Activated T-cell treated with anti-CD3 and anti-CD28 coated beads, Interleukin-2, amount 50 U/mL, for 72 hours (primary cell): ENCODE results near the gene ITSN1. TPM values are rescaled to one million over a fixed set of nuclear protein-coding genes. Genes with fewer than 3 reads are reported as not detected.
"Not testable (repeated sequence)": the region's sequence is repeated elsewhere in the genome, so short reads cannot be mapped to it uniquely, and the experiment has no call there.

Experiments
- ATAC-seq, 2 donors: fragments of 150-1000 bp; cut with Tn5 transposase; replicated peaks in 1 of 2; 2 replicates each; pipeline ENCODE4 v1.10.0; 2021; ENCODE audit warnings: moderate library complexity in 2 of 2, mild to moderate bottlenecking in 1 of 2
- DNase-seq, 2 donors: peaks; one replicate each; pipeline ENCODE4 v3.0.0; 2021 to 2022; ENCODE audit warnings: mixed read lengths in 1 of 2
- H3K27ac Mint-ChIP-seq: one replicate; pipeline ENCODE4 v1.8.0; 2022; ENCODE audit warnings: mild to moderate bottlenecking, moderate library complexity, mixed read lengths
- H3K27me3 Mint-ChIP-seq: one replicate; pipeline ENCODE4 v1.8.0; 2022; ENCODE audit warnings: low read depth, mixed read lengths
- H3K36me3 Mint-ChIP-seq, 2 donors: one replicate each; pipeline ENCODE4 v1.8.0; 2022; ENCODE audit warnings: mixed read lengths in 2 of 2, mild to moderate bottlenecking in 1 of 2; ENCODE audit not compliant: insufficient read depth in 2 of 2
- H3K4me1 Mint-ChIP-seq: one replicate; pipeline ENCODE4 v1.8.0; 2022; ENCODE audit warnings: low read depth, mixed read lengths
- H3K4me3 Mint-ChIP-seq, 2 donors: one replicate each; pipeline ENCODE4 v1.8.0; 2022; ENCODE audit warnings: mild to moderate bottlenecking in 2 of 2, mixed read lengths in 2 of 2, moderate library complexity in 2 of 2
- H3K9me3 Mint-ChIP-seq, 2 donors: one replicate each; pipeline ENCODE4 v1.8.0; 2022; ENCODE audit warnings: mixed read lengths in 2 of 2
- total RNA-seq, 2 donors: library from RNA; stranded (reverse); gene quantifications; one replicate each; pipeline ENCODE4 v1.2.3, GENCODE V29; 2022

Gene ITSN1
- total RNA-seq, 2 donors from 2014 or later, result 2.6 to 4.5 TPM

DNA sequence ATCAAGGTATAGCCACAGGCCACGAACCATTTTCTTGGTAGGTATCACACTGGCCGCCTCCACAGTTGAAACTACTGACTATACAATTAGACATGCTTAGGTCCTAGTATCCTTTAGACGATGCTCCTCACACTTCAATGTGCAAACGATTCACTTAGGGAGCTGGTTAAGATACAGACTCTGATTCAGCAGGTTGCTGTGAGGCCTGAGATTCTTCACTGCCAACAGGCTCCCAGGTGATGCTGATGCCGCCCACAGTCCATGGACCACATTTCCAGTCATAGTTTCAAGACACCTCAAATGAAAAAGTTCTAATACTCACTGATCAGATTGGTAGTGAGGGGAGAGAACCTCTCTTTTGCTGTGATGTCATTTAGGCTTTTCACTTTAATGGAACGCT lies 266.5 kb downstream of the ITSN1 start:
- ATAC-seq (peak; percentile 78 to 87), DNase-seq (peak; percentile 24 to 32)
- H3K27me3 Mint-ChIP-seq, result no peaks in the 10 kb centered on the region
- no peaks in the 10 kb centered on the region for H3K9me3 Mint-ChIP-seq
- H3K36me3 Mint-ChIP-seq, result peaks cover 14 to 54% of the 10 kb centered on the region in 2 donors
- peaks cover 41% of the 10 kb centered on the region for H3K4me1 Mint-ChIP-seq
- H3K27ac Mint-ChIP-seq, result no peak overlapping the region
- no peak overlapping the region for H3K4me3 Mint-ChIP-seq

DNA sequence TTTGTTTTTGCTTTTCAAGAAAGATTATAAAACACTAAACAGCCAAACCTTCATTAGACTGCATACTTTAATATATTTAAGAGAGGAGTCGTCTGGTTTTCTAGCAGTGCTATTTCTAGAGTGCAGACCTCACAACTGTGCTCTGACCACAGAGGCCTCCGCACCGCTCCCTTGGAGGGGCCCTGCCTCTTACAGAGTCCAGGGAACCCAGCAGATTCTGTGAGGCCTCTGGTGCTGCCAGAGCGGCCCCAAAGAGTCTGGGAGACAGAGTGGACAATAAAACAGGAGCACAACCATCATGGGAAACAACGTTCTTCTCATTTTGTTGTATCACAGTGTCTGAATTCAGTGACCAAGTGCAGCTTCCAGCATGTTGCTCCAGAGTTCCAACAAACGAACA lies 267.5 kb downstream of the ITSN1 start:
- Mint-ChIP-seq H3K36me3 (peaks cover 16 to 51% of the 10 kb centered on the region in 2 donors), H3K4me3 (no peak overlapping the region), H3K9me3 (no peaks in the 10 kb centered on the region), H3K4me1 (peaks cover 51% of the 10 kb centered on the region), H3K27me3 (no peaks in the 10 kb centered on the region), H3K27ac (no peak overlapping the region)
- DNase-seq (no peak), ATAC-seq (no peak)

DNA sequence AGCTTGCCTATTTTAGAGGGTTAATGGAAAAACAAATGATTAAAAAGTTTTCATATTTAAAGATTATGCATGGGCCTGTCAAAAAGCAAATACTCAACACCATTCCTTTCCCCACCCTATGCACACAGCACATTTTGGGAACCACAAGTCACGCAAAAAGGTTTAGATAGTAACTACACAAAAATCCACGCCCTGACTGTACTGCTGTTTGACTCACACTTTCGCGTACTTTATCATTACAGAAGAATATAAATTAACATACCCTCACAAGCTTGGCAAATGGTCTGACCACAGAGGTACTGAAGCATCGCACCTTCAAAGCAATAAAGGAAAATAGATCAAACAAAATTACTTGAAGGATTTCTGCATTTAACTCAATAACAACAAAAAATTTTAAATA lies 271.9 kb downstream of the ITSN1 start:
- Mint-ChIP-seq H3K4me3 (peak overlapping the region; percentile 98 to 100), H3K9me3 (no peaks in the 10 kb centered on the region), H3K27me3 (no peaks in the 10 kb centered on the region), H3K4me1 (peaks cover 60% of the 10 kb centered on the region), H3K36me3 (peaks cover 7 to 27% of the 10 kb centered on the region in 2 donors), H3K27ac (peak overlapping the region; percentile 100)
- ATAC-seq (no peak), DNase-seq (no peak)

DNA sequence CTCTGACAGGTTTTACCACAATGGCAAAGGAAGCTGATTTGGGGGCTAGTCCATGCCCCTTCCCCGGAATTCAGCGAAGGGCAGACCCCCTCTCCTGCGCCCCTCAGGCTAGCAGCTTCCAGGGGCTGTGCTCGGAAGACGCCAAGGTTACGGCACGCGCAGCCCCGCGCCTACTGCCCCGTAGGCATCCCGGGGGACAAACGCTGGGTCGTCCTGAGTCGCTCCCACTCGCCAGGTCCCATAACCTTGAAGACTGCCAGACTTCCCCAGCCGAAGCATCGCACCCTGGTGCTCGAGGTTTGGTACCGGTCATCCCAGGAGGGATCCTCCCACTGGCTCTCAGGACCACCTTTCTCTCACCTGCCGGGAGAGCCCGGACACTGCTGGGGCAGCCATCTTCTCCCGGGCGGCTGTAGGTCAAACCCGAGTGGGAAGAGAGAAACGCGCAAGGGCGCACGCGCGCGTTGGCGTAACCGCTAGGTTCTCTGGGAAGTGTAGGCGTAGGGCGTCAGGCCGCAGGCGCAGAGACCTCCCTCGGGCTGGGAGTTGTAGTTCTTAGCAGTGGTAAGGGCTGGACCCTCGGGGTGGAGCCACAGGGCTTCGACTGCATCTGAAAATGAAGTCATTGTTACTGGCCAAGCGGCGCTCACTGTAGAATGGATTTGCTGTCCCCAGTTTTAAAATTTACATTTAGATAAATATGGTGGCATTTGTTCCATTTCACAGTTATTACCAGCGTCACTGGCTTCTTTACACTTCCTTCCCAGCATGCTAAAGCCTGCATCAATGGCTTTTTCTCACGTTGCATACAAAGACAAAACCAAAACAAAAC lies 273.3 kb downstream of the ITSN1 start, which contains the start of gene ATP5PO:
ATP5PO (minus strand) TSS at position 437 of the 832 bp plus-strand sequence; CDS start at position 396, 41 bp downstream.
- Mint-ChIP-seq H3K27ac (peak within 1 kb of the TSS; percentile 100), H3K9me3 (no peaks in the 10 kb centered on the region), H3K4me1 (peaks cover 51% of the 10 kb centered on the region), H3K36me3 (peaks cover 4 to 19% of the 10 kb centered on the region in 2 donors), H3K27me3 (no peaks in the 10 kb centered on the region), H3K4me3 (peak within 1 kb of the TSS; percentile 98 to 100)
- ATAC-seq (peak; percentile 99), DNase-seq (peak; percentile 98)

DNA sequence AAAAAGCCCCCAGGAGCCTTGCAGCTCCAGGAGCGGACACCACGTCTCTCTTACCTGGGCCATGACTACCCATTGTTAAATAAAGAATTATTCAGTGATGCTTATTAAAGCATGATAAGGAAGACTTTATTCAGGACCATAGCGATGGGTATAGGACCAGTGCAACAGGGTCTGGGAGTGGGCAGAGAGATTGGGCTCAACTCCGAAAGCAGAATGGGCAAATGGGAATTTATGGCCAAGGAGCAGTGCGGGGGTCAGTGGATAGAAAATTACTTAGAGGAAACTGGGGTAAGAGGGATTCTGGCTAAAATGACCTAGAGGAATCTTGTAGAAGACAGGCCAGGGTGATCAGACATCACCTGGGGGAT lies 273.9 kb downstream of the ITSN1 start:
- no peaks in the 10 kb centered on the region for H3K27me3 Mint-ChIP-seq
- no peak for ATAC-seq
- peak overlapping the region; percentile 100 for H3K27ac Mint-ChIP-seq
- H3K36me3 Mint-ChIP-seq, result peaks cover 4 to 17% of the 10 kb centered on the region in 2 donors
- H3K4me1 Mint-ChIP-seq, result peaks cover 50% of the 10 kb centered on the region
- peak overlapping the region; percentile 98 to 100 for H3K4me3 Mint-ChIP-seq
- H3K9me3 Mint-ChIP-seq, result no peaks in the 10 kb centered on the region
- DNase-seq, result no peak

DNA sequence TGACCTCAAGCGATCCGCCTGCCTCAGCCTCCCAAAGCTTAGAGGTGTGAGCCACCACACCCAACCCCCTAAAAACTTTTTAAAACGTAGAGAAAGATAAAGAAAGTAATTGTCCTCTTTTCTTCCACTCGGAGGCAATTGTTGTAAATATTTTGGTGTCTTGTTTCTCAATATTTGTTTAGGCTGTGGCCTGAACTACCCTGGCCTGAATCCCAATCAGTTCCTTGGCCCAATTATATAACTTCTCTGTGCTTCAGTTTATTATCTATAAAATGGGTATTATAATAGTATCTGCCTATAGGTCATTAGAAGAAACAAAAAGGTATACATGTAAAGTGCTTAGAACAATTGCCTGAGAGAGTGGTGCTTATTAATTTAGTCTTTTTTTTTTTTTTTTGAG lies 275.1 kb downstream of the ITSN1 start:
- Mint-ChIP-seq H3K4me3 (no peak overlapping the region), H3K27me3 (no peaks in the 10 kb centered on the region), H3K36me3 (peaks cover 4 to 12% of the 10 kb centered on the region in 2 donors), H3K9me3 (no peaks in the 10 kb centered on the region), H3K4me1 (peaks cover 50% of the 10 kb centered on the region), H3K27ac (no peak overlapping the region)
- DNase-seq, result no peak
- no peak for ATAC-seq

DNA sequence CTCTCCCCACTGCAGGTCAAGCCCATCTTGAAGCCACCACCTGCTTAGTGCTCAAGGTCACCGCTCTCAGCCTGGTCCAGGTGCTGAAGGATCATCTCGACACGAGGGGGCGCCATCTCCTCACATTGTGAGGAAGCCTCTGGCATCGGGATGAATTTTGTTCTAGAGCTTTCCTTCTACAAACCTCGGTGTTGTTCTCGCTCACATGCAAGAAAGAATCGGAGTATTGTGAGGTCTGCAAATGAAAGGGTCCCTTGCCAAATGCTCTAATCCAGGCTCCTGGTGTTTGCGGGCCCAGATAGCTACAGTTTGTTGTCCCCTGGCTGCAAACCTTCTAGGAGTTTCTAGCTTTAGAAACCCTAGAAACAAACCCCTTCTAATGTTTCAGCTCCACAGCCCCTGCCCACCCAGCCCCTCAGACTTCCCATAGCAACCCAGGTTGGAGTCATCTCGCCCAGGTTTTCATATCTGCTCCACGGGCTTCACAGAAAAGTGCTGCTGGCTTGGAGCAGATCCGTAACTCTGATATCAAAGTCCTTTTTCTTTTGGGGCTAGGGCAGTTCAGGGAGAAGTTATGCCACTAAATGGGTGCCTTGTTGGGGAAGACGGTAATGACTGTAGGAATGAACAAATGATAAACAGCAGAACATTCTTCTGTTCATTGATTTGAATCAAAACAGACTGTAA lies 281.9 kb downstream of the ITSN1 start:
- peaks cover 7% of the 10 kb centered on the region for H3K27me3 Mint-ChIP-seq
- peak overlapping the region; percentile 34 for H3K27ac Mint-ChIP-seq
- peaks cover 27% of the 10 kb centered on the region for H3K4me1 Mint-ChIP-seq
- peak overlapping the region in 1 of 2 donors; percentile 20 for H3K4me3 Mint-ChIP-seq
- ATAC-seq (peak; percentile 95), DNase-seq (peak; percentile 91 to 93)
- no peaks in the 10 kb centered on the region for H3K9me3 Mint-ChIP-seq
- peaks cover 2 to 7% of the 10 kb centered on the region in 2 donors for H3K36me3 Mint-ChIP-seq

DNA sequence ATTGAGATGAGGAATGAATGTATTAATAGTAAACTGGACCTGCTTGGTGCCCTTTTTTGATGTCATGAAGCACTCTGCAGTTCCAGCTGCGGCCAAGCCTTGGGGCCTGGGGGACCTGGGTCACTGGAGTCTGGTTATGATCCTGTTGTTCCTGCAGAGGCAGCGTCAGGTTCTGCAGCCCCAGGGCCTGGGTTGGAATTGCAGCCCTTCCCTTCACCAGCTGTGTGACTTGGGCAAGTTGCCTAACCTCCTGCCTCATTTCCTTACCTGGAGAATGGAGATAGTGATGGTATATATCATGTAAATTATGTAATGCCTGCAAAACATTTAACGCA lies 282.4 kb downstream of the ITSN1 start:
- H3K27ac Mint-ChIP-seq, result no peak overlapping the region
- peaks cover 2 to 7% of the 10 kb centered on the region in 2 donors for H3K36me3 Mint-ChIP-seq
- H3K4me3 Mint-ChIP-seq, result no peak overlapping the region
- H3K27me3 Mint-ChIP-seq, result peaks cover 7% of the 10 kb centered on the region
- H3K9me3 Mint-ChIP-seq, result no peaks in the 10 kb centered on the region
- peaks cover 27% of the 10 kb centered on the region for H3K4me1 Mint-ChIP-seq
- DNase-seq (no peak), ATAC-seq (peak; percentile 16 to 25)

DNA sequence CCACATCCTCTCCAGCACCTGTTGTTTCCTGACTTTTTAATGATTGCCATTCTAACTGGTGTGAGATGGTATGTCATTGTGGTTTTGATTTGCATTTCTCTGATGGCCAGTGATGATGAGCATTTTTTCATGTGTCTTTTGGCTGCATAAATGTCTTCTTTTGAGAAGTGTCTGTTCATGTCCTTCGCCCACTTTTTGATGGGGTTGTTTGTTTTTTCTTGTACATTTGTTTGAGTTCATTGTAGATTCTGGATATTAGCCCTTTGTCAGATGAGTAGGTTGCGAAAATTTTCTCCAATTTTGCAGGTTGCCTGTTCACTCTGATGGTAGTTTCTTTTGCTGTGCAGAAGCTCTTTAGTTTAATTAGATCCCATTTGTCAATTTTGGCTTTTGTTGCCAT lies 283.9 kb downstream of the ITSN1 start:
- not testable (repeated sequence) for H3K27ac Mint-ChIP-seq, H3K9me3 Mint-ChIP-seq, ATAC-seq, H3K4me3 Mint-ChIP-seq, H3K27me3 Mint-ChIP-seq, DNase-seq
- Mint-ChIP-seq H3K36me3 (peaks cover 2 to 10% of the 10 kb centered on the region in 2 donors), H3K4me1 (peaks cover 18% of the 10 kb centered on the region)

DNA sequence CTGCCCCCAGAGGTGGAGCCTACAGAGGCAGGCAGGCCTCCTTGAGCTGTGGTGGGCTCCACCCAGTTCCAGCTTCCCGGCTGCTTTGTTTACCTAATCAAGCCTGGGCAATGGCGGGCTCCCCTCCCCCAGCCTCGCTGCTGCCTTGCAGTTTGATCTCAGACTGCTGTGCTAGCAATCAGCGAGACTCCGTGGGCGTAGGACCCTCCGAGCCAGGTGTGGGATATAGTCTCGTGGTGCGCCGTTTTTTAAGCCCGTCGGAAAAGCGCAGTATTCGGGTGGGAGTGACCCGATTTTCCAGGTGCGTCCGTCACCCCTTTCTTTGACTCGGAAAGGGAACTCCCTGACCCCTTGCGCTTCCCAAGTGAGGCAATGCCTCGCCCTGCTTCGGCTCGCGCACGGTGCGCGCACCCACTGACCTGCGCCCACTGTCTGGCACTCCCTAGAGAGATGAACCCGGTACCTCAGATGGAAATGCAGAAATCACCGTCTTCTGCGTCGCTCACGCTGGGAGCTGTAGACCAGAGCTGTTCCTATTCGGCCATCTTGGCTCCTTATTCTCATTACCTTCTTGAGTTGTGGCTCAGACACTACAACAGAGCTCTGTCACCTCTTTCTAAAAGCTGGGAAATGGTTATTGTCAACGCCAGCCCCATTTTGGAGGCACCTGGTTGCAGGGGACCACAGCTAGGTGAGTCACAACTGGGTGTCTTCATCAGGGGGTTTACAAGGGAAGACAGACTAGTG lies 288.9 kb downstream of the ITSN1 start:
- not testable (repeated sequence) for H3K9me3 Mint-ChIP-seq, H3K27me3 Mint-ChIP-seq
- peak overlapping the region; percentile 94 to 97 for H3K4me3 Mint-ChIP-seq
- H3K27ac Mint-ChIP-seq, result peak overlapping the region; percentile 99
- peak; percentile 99 to 100 for ATAC-seq
- peak; percentile 78 to 84 for DNase-seq
- peaks cover 11 to 15% of the 10 kb centered on the region in 2 donors for H3K36me3 Mint-ChIP-seq
- H3K4me1 Mint-ChIP-seq, result peaks cover 49% of the 10 kb centered on the region

DNA sequence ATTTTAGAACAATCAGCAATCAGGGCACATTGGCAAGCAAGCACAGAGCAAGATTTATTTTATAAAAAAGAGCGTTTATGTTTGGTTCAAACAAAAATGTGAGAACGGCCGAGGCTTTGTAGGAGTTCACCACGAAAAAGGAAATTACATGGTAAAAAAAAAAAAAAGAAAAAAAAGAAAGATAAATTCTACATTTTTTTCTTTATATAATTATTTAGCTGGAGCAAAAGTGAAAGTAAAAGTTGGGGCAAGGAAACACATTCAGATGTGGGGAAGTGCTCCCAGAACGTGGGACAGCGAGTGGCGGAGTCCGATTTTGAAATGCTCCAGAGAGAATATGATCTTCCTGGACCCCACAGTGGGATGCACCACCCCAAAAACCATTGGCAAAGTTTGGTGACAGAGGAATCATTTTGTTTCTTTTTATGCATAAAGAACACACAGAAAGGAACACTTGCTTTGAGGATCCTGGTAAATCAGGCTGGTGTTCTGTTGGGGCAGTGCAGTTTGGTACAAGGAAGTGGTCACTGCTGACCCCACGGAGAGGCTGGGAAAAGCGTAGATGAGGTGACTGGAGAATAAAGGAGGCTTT lies 289.6 kb downstream of the ITSN1 start:
- peak overlapping the region; percentile 94 to 97 for H3K4me3 Mint-ChIP-seq
- no peaks in the 10 kb centered on the region for H3K27me3 Mint-ChIP-seq
- no peak for DNase-seq
- H3K9me3 Mint-ChIP-seq, result no peaks in the 10 kb centered on the region
- H3K4me1 Mint-ChIP-seq, result peaks cover 56% of the 10 kb centered on the region
- H3K27ac Mint-ChIP-seq, result peak overlapping the region; percentile 99
- peak in 1 of 2 donors; percentile 7 for ATAC-seq
- H3K36me3 Mint-ChIP-seq, result peaks cover 11 to 14% of the 10 kb centered on the region in 2 donors

DNA sequence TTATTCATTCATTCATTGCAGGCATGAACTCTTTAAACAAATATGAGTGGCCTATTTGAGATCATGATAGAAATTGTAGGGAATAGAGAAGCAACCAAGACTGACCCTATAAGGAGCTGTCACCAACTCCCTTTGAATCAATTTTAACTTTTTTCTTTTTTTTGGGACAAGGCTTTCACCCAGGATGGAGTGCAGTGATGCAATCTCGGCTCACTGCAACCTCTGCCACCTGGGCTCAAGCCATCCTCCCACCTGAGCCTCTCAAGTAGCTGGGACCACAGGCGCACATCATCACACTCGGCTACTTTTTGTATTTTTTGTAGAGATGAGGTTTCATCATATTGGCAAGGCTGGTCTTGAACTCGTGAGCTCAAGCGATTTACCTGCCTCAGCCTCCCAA lies 290.4 kb downstream of the ITSN1 start:
- ATAC-seq (no peak), DNase-seq (no peak)
- Mint-ChIP-seq H3K4me3 (peak overlapping the region; percentile 94 to 97), H3K27me3 (no peaks in the 10 kb centered on the region), H3K4me1 (peaks cover 64% of the 10 kb centered on the region), H3K27ac (peak overlapping the region; percentile 99), H3K9me3 (no peaks in the 10 kb centered on the region), H3K36me3 (peaks cover 12 to 14% of the 10 kb centered on the region in 2 donors)
